Epidermal melanocyte (primary cell): Measurements from ENCODE around the gene GSTO2.
A peak's percentile ranks its signal among the peaks of the same experiment; 100 is the strongest.
"Not testable (repeated sequence)": the region's sequence is repeated elsewhere in the genome, so short reads cannot be mapped to it uniquely, and the experiment has no call there.

Experiments
- DNase-seq: peaks from one replicate; pipeline ENCODE4 v3.0.0; 2011; ENCODE audit warnings: low spot score; ENCODE audit not compliant: insufficient read length

The GSTO2 gene

GRCh38 chr10:104268713-104269645 is at the start of gene GSTO2:
TSS of gene GSTO2 (plus strand) at chr10:104269184. CDS start at chr10:104274916, 5,732 bp downstream.
- peak; percentile 93 for DNase-seq

- no peak for DNase-seq
Measured at GRCh38 chr10:104220522-104220921, 48.5 kb upstream of the GSTO2 start.

- DNase-seq, result no peak
Measured at GRCh38 chr10:104223304-104223703, 45.7 kb upstream of the GSTO2 start.

- no peak for DNase-seq
Measured at GRCh38 chr10:104230490-104230889, 38.5 kb upstream of the GSTO2 start.

- DNase-seq, result peak; percentile 99
Measured at GRCh38 chr10:104231784-104232612, 37.0 kb upstream of the GSTO2 start, which contains the start of gene CFAP43. TSS of gene CFAP43 (minus strand) at chr10:104232364. CDS start at chr10:104232246, 118 bp downstream.

GRCh38 chr10:104232613-104233102 is 36.3 kb upstream of the GSTO2 start:
- no peak for DNase-seq

- no peak for DNase-seq
Measured at GRCh38 chr10:104233817-104234216, 35.2 kb upstream of the GSTO2 start.

- DNase-seq, result no peak
Measured at GRCh38 chr10:104234934-104235333, 34.0 kb upstream of the GSTO2 start.

GRCh38 chr10:104235801-104236200 is 33.2 kb upstream of the GSTO2 start:
- DNase-seq, result no peak

GRCh38 chr10:104240078-104240477 is 28.9 kb upstream of the GSTO2 start:
- no peak for DNase-seq

GRCh38 chr10:104242545-104242944 is 26.4 kb upstream of the GSTO2 start:
- DNase-seq, result no peak

GRCh38 chr10:104243009-104243408 is 26.0 kb upstream of the GSTO2 start:
- DNase-seq, result peak; percentile 50

- no peak for DNase-seq
Measured at GRCh38 chr10:104243512-104243911, 25.5 kb upstream of the GSTO2 start.

GRCh38 chr10:104245066-104245632 is 23.8 kb upstream of the GSTO2 start:
- no peak for DNase-seq

GRCh38 chr10:104246976-104247375 is 22.0 kb upstream of the GSTO2 start:
- DNase-seq, result no peak

GRCh38 chr10:104247513-104248146 is 21.4 kb upstream of the GSTO2 start:
- no peak for DNase-seq

- DNase-seq, result not testable (repeated sequence)
Measured at GRCh38 chr10:104248931-104249330, 20.1 kb upstream of the GSTO2 start.

- no peak for DNase-seq
Measured at GRCh38 chr10:104250371-104250770, 18.6 kb upstream of the GSTO2 start.

- no peak for DNase-seq
Measured at GRCh38 chr10:104251443-104251842, 17.5 kb upstream of the GSTO2 start.

- no peak for DNase-seq
Measured at GRCh38 chr10:104252368-104252767, 16.6 kb upstream of the GSTO2 start.

GRCh38 chr10:104253106-104253505 is 15.9 kb upstream of the GSTO2 start:
- no peak for DNase-seq
